Inflammatory macrophage treated with lipopolysaccharide for 4 hours (primary cell): ENCODE data around the gene POLR1G.
"Not testable (repeated sequence)": the region's sequence is repeated elsewhere in the genome, so short reads cannot be mapped to it uniquely, and the experiment has no call there.

Source experiments
- DNase-seq: peaks from one replicate; pipeline ENCODE4 v3.0.0-alpha.2; 2020

Gene POLR1G

GRCh38 chr19:45423033-45423588 is 16.7 kb downstream of the POLR1G start:
- no peak for DNase-seq

- DNase-seq: peak; percentile 90
These were observed 17.2 kb downstream of the POLR1G start, which contains the start of gene ERCC1 for GRCh38 chr19:45423589-45424190. TSS of gene ERCC1 (minus strand) at chr19:45423917. CDS start at chr19:45423374, 543 bp downstream.

GRCh38 chr19:45424191-45425058 is 18.0 kb downstream of the POLR1G start:
- peak; percentile 93 for DNase-seq

DNA sequence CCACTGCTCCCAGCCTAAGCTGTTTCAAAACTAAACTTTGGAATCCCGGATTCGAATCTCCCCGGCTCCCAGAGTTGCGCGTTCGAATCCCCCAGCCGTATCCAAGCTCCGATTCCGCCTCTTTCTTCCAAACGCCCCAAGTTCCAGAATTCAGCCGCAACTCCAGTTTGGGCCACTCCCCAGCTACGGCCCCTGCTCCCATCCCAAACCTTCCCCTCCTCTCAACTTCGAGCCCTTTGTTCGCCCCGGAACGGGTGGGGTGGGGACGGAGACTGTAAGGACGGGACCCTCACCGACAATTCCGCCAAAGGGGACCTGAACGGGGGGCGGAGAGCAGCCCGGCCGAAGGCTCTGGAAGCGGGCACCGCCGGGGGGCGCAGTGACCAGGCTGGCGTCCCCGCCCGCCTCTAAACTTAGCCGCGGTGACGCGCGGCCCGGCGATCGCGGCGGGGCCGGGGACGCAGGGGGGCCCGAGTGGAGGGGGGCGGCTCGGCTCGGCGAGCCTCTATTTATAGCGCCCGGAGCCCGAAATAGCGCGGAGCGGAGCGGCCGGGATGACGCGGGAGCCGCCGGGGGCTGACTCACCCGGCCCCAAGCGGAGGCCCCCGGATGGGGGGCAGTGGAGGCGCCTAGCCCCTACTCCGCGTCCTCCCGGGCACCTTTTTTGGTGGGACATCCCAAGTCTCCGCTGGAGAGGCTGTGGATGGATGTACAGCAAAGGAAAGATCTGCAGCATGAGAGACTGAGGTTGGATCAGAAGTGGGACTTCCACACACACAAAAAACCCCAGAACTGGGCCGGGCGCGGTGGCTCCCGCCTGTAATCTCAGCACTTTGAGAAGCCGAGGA is 22.2 kb downstream of the POLR1G start:
- DNase-seq: no peak

GRCh38 chr19:45429896-45430295 is 23.5 kb downstream of the POLR1G start:
- DNase-seq: not testable (repeated sequence)

- DNase-seq: peak; percentile 67
These were observed 24.6 kb downstream of the POLR1G start for GRCh38 chr19:45431008-45431407.

GRCh38 chr19:45432543-45432942 is 26.1 kb downstream of the POLR1G start:
- not testable (repeated sequence) for DNase-seq

DNA sequence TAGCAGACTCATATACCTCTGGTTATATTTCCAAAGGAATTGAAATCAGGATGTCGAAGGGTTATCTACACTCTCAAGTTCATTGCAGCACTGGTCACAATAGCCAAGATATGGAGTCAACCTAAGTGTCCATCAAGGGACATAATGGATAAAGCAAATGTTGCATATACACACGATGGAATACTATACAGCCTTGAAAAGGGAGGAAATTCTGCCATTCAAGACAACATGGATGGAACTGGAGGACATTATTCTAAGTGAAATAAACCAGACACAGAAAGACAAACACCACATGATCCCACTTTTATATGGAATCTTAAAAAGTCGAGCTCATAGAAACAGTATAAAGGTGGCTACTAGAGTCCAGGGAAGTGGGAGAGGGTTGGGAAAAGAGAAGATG is 30.9 kb downstream of the POLR1G start:
- no peak for DNase-seq

GRCh38 chr19:45439190-45439568 is 32.7 kb downstream of the POLR1G start:
- DNase-seq: peak; percentile 75

- DNase-seq: peak; percentile 66
These were observed 33.3 kb downstream of the POLR1G start for GRCh38 chr19:45439569-45440258.

- DNase-seq: no peak
These were observed 33.8 kb downstream of the POLR1G start for GRCh38 chr19:45440259-45440638.

- no peak for DNase-seq
These were observed 34.6 kb downstream of the POLR1G start for GRCh38 chr19:45440873-45441654.

DNA sequence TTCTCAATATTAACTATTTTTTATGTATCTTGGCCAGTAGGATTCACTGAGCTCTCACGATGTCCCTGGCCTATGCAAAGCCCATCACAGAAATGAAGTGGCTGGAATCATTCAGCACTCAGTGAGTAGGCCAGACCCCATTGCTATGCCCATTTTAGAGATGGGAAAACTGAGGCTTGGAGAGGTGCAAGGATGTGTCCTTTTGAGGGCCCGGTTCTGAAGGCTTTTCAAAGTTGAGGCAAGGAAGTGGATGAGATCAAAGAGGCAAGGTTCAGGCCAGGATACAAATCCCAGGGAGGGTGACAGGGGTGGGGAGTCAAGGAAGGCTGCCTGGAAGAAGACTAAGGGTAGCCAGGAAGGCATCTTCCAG is 35.9 kb downstream of the POLR1G start:
- no peak for DNase-seq

DNA sequence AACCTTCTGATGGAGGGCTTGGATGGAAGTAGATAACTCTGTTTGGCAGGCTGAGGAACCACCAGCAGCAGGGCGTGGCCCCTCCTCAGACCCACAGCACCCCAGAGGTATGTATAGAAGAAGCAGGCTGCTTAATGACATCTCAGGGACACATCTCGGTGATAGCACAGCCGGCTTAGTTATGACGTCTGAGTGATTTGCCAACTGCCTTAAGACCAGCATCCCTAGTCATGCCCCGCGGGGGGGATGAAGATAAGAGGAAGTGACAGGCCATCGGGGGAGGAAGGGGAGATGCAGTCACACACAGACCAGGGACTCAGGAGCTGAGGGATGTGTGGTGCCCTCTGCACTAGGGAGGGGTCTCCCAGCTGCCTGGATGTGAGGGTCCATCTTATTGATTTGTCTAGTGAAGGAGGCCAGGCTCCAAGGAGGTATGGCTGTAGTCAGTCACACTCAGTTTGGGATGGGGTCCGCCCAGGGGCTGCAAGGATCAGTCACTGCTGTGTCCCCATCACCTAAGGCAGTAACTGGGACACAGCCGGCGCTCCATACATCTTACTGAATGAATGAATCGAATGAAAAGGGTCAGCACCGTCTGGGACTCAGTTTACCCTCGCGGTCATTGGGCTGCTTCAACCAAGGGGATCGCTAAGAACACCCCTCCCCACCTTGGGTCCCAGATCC is 36.5 kb downstream of the POLR1G start:
- DNase-seq: peak; percentile 96

GRCh38 chr19:45443462-45444317 is 37.2 kb downstream of the POLR1G start:
- DNase-seq: peak; percentile 80

DNA sequence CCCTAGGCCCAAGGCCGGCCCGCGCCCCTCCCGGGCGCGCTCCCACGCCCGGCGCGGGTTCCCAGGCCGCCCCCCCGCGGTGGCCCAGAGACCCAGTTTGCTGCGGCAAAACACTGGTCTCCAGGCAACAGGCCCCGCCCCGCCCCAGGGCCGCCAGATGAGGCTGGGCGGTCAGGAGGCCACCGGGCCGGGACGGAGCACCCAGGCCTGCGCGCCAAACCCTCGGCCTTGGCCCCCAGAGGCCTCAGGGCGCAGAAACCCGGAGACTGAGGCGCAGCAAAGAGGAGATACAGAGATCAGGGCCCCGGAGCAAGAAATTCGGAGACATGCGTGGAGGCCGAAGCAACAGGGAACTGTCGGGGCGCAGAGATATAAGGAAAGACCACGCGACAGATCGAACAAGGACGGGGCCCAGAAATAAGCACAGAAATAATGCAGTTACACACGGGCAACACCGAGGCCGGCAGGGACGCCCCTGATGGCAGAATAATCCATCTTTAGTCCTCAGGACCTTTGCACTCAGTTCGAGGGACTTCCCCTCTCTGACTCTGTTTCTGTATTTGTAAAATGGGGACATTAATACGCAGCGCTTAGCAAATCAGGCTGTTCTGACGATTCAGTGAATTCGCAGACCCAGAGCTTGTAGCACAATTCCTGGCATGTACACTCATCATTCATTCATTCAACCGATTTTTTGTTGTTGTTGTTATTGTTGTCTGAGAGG is 38.0 kb downstream of the POLR1G start:
- peak; percentile 85 for DNase-seq

DNA sequence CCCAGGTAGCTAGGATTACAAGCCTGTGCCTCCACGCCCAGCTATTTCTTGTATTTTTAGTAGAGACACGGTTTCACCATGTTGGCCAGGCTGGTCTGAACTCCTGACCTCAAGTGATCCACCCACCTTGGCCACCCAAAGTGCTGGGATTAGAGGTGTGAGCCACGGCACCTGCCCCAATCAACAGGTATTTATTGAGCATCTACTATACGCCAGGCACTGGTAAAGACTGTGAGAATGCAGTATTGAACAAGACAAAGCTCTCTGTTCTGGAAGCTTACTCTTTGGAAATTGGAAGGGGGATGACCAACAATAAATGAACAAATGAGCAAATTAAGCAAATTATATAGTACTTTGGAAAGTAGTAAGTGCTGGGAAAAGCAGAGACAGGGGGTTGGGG is 38.7 kb downstream of the POLR1G start:
- DNase-seq: no peak

GRCh38 chr19:45446295-45446694 is 39.9 kb downstream of the POLR1G start:
- peak; percentile 61 for DNase-seq

DNA sequence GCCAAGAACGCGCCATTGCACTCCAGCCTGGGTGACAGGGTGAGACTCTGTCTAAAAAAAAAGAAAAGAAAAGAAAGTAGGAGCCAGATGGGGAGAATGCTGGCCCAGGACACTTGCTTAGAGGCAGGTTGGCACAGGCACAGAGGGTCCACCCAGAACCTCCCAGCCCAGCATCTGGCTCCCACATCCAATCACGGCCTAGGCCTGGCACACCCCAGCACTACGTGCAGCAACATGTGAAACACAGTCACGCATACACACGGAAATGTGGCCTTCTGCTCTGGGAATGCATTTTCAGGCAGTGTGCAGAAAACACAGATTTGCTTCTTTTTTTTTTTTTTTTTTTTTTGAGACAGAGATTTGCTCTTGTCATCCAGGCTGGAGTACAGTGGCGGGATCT is 40.5 kb downstream of the POLR1G start:
- no peak for DNase-seq

GRCh38 chr19:45448425-45448756 is 41.9 kb downstream of the POLR1G start:
- no peak for DNase-seq
